Measurements from ENCODE around the gene PNRC1.

- no peak for TF ChIP-seq EZH2phosphoT487 (IDR thresholded peaks at IDR 0.05; ENCODE audit: low read depth)
- TF ChIP-seq, protein P1, sequence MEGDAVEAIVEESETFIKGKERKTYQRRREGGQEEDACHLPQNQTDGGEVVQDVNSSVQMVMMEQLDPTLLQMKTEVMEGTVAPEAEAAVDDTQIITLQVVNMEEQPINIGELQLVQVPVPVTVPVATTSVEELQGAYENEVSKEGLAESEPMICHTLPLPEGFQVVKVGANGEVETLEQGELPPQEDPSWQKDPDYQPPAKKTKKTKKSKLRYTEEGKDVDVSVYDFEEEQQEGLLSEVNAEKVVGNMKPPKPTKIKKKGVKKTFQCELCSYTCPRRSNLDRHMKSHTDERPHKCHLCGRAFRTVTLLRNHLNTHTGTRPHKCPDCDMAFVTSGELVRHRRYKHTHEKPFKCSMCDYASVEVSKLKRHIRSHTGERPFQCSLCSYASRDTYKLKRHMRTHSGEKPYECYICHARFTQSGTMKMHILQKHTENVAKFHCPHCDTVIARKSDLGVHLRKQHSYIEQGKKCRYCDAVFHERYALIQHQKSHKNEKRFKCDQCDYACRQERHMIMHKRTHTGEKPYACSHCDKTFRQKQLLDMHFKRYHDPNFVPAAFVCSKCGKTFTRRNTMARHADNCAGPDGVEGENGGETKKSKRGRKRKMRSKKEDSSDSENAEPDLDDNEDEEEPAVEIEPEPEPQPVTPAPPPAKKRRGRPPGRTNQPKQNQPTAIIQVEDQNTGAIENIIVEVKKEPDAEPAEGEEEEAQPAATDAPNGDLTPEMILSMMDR (IDR thresholded peaks at IDR 0.05; ENCODE audit: low read depth, low read length): no peak
These were observed 12.8 kb upstream of the PNRC1 start for GRCh38 chr6:89067796-89068195.

Data from OCI-LY3 (cell line).